PC-3 (cell line): ENCODE results near the gene MTHFD1. TPM values are rescaled to one million over a fixed set of nuclear protein-coding genes. Genes with fewer than 3 reads are reported as not detected.

ENCODE experiments used
- ATAC-seq: fragments of 200-7000 bp; cut with Tn5 transposase; 2 replicates; pipeline ENCODE4 v1.9.1; 2020; ENCODE audit warnings: mild to moderate bottlenecking, moderate library complexity
- BruUV-seq: library from RNA; stranded (reverse); fragments of 400-500 nt; replicated peaks from 2 replicates; lab custom pipeline; 2021; lab: Mats Ljungman, UMichigan
- CTCF ChIA-PET: fragments of 300-600 bp; sonication (Branson Sonifier 250); formaldehyde crosslinking; loops from one replicate; lab custom pipeline; 2022; ENCODE audit warnings: antibody characterized with exemption; lab: Charles Lee
- POLR2A ChIA-PET: fragments of 300-600 bp; sonication (Branson Sonifier 250); formaldehyde crosslinking; loops from one replicate; lab custom pipeline; 2022; ENCODE audit warnings: antibody characterized with exemption; ENCODE audit not compliant: unreplicated experiment; lab: Charles Lee
- DNase-seq: peaks from one replicate; pipeline ENCODE4 v3.0.0-alpha.2; 2015
- H2AFZ ChIP-seq: fragments of 300-600 bp; sonication (generic); 2 replicates; pipeline ENCODE4 v1.6.0; 2016; ENCODE audit warnings: antibody characterized with exemption, low read length
- H3F3A ChIP-seq: fragments of 300-600 bp; sonication (generic); one replicate; pipeline ENCODE4 v1.6.0; 2017; ENCODE audit warnings: antibody characterized with exemption, low read length, control low read depth, mild to moderate bottlenecking; ENCODE audit not compliant: unreplicated experiment
- H3K27ac ChIP-seq: fragments of 300-600 bp; sonication (generic); 2 replicates; pipeline ENCODE4 v1.5.1; 2016; ENCODE audit warnings: mild to moderate bottlenecking, low read length
- H3K27me3 ChIP-seq: fragments of 300-600 bp; sonication (generic); 2 replicates; pipeline ENCODE4 v1.6.1; 2016; ENCODE audit warnings: low read length, mixed read lengths
- H3K36me3 ChIP-seq: fragments of 300-600 bp; sonication (generic); 2 replicates; pipeline ENCODE4 v1.6.1; 2016; ENCODE audit warnings: low read depth, mixed run types, low read length, mixed read lengths
- H3K4me1 ChIP-seq: fragments of 300-600 bp; sonication (generic); 2 replicates; pipeline ENCODE4 v1.5.1; 2016; ENCODE audit warnings: low read length; ENCODE audit not compliant: insufficient read depth
- H3K4me2 ChIP-seq: fragments of 300-600 bp; sonication (generic); 2 replicates; pipeline ENCODE4 v1.6.0; 2016; ENCODE audit warnings: low read length
- H3K4me3 ChIP-seq: fragments of 300-600 bp; sonication (generic); 2 replicates; pipeline ENCODE4 v1.5.1; 2016; ENCODE audit warnings: mild to moderate bottlenecking, low read length, mixed read lengths
- H3K79me2 ChIP-seq: fragments of 300-600 bp; sonication (generic); 2 replicates; pipeline ENCODE4 v1.6.1; 2017; ENCODE audit warnings: low read length, mixed read lengths
- H3K9ac ChIP-seq: fragments of 300-600 bp; sonication (generic); 2 replicates; pipeline ENCODE4 v1.6.0; 2016; ENCODE audit warnings: mild to moderate bottlenecking, low read length
- H3K9me2 ChIP-seq: fragments of 300-600 bp; sonication (generic); replicated peaks from 2 replicates; pipeline ENCODE4 v1.6.1; 2016; ENCODE audit warnings: mixed run types, low read length, mixed read lengths
- H3K9me3 ChIP-seq: fragments of 300-600 bp; sonication (generic); 2 replicates; pipeline ENCODE4 v1.6.1; 2016; ENCODE audit warnings: low read length, mixed read lengths
- H4K20me1 ChIP-seq: fragments of 300-600 bp; sonication (generic); 2 replicates; pipeline ENCODE4 v1.6.1; 2016; ENCODE audit warnings: low read length, mixed read lengths
- CTCF ChIP-seq: fragments of 300-600 bp; sonication (generic); conservative IDR thresholded peaks from 2 replicates; pipeline ENCODE4 v1.5.1; 2017; ENCODE audit warnings: antibody characterized with exemption, low read depth, mild to moderate bottlenecking, low read length
- EZH2 ChIP-seq: fragments of 300-600 bp; sonication (generic); IDR thresholded peaks from one replicate; pipeline ENCODE4 v1.6.1; 2017; ENCODE audit warnings: antibody characterized with exemption, mild to moderate bottlenecking, low read length; ENCODE audit not compliant: unreplicated experiment
- EZH2phosphoT487 ChIP-seq: fragments of 300-600 bp; sonication (generic); IDR thresholded peaks from 2 replicates; pipeline ENCODE4 v1.6.1; 2018; ENCODE audit warnings: mild to moderate bottlenecking, antibody characterized with exemption, low read length, borderline replicate concordance
- intact Hi-C: fragments of 100-400 bp; cut with micrococcal nuclease; formaldehyde crosslinking; loops from 2 replicates; pipeline ENCODE4 v1.9.0; 2023
- total RNA-seq: library from RNA; depleted of rRNA; stranded (reverse); fragments of >200 nt; gene quantifications from 2 replicates; pipeline ENCODE4 v1.2.3, GENCODE V29; 2014

Gene MTHFD1
- total RNA-seq, 1 experiment from 2014 or later: 89.3 TPM

DNA sequence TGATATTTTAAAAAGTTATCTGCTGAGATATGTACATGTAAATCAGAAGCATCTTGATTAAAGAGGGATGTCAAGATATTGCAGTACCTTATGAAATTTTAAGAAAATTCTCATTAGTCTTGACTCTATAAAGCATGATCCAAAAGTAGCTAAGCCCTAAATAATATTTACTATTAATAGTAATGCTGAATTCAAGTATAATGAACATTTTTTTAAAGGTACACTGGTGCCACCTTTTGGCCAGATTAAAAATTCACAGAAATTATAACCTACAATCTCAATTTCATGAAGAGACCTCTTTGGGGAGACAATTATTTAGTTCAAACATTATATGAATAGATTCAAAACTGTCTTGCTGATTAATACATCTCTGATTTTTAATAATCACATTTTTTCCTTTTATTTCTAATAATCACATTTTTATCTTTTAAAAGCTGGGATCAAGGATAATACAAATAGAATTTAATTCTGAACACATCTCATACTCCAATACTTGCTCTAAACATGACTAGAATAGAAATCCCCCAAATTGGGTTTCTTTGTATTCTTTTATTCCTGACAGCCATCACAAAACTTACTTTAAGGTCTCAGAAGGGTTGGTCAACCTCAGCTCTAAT, 90.6 kb downstream of the MTHFD1 start:
- no peaks in the 10 kb centered on the region for H3K4me1 ChIP-seq
- no peaks in the 10 kb centered on the region for H4K20me1 ChIP-seq
- ChIA-PET POLR2A (interaction anchor here (0.8 kb wide), 1 partner anchor 322 kb away, joined by 4 read pairs; no protein-coding TSS in a partner anchor), CTCF (interaction anchor here (0.6 to 2.3 kb wide), 7 partner anchors 12 to 469 kb away, joined by 3 to 17 read pairs (median 4); no protein-coding TSS in a partner anchor)
- DNase-seq (peak; percentile 64), ATAC-seq (peak; percentile 60)
- no peaks in the 10 kb centered on the region for H3K27me3 ChIP-seq
- no peak overlapping the region for H3K27ac ChIP-seq
- H3F3A ChIP-seq: no peaks in the 10 kb centered on the region
- no peaks in the 10 kb centered on the region for H3K9me3 ChIP-seq
- TF ChIP-seq EZH2: no peak
- peak; percentile 73 for TF ChIP-seq CTCF
- no peaks in the 10 kb centered on the region for H3K9me2 ChIP-seq
- no peaks in the 10 kb centered on the region for H3K36me3 ChIP-seq
- BruUV-seq: no TSS peak
- no peak overlapping the region for H3K4me2 ChIP-seq
- H3K79me2 ChIP-seq: no peaks in the 10 kb centered on the region
- H2AFZ ChIP-seq: no peak overlapping the region
- intact Hi-C loops: loop anchor here (1.0 to 10.0 kb wide), 4 partner anchors 49 to 684 kb away; no protein-coding TSS in a partner anchor
- H3K9ac ChIP-seq: no peak overlapping the region
- no peak overlapping the region for H3K4me3 ChIP-seq

GRCh38 chr14:64488590-64489099, 100.5 kb downstream of the MTHFD1 start:
- H2AFZ ChIP-seq: no peak overlapping the region
- ChIA-PET POLR2A (no interaction called here), CTCF (no interaction called here)
- no peak for DNase-seq
- no peaks in the 10 kb centered on the region for H3K4me1 ChIP-seq
- peaks cover 18% of the 10 kb centered on the region for H3K36me3 ChIP-seq
- no peaks in the 10 kb centered on the region for H3K27me3 ChIP-seq
- intact Hi-C loops: no loop called here
- H3K79me2 ChIP-seq: no peaks in the 10 kb centered on the region
- no peaks in the 10 kb centered on the region for H3K9me2 ChIP-seq
- no peak overlapping the region for H3K27ac ChIP-seq
- no peak for ATAC-seq
- no peak overlapping the region for H3K9ac ChIP-seq
- no peaks in the 10 kb centered on the region for H4K20me1 ChIP-seq
- H3K9me3 ChIP-seq: no peaks in the 10 kb centered on the region
- H3K4me2 ChIP-seq: no peak overlapping the region
- H3K4me3 ChIP-seq: no peak overlapping the region
- no peaks in the 10 kb centered on the region for H3F3A ChIP-seq
- TF ChIP-seq EZH2: no peak
- TF ChIP-seq CTCF: no peak
- TF ChIP-seq EZH2phosphoT487: no peak
- BruUV-seq: no TSS peak

- no peaks in the 10 kb centered on the region for H3K9me2 ChIP-seq
- no peaks in the 10 kb centered on the region for H4K20me1 ChIP-seq
- H2AFZ ChIP-seq: no peak overlapping the region
- H3K36me3 ChIP-seq: peaks cover 22% of the 10 kb centered on the region
- no peaks in the 10 kb centered on the region for H3K9me3 ChIP-seq
- no peak overlapping the region for H3K4me2 ChIP-seq
- BruUV-seq: no TSS peak
- ChIA-PET POLR2A (no interaction called here), CTCF (no interaction called here)
- H3K9ac ChIP-seq: no peak overlapping the region
- TF ChIP-seq EZH2 (no peak), CTCF (no peak), EZH2phosphoT487 (no peak)
- H3F3A ChIP-seq: no peaks in the 10 kb centered on the region
- no peaks in the 10 kb centered on the region for H3K4me1 ChIP-seq
- no peak for ATAC-seq
- no peaks in the 10 kb centered on the region for H3K27me3 ChIP-seq
- no peak for DNase-seq
- no peak overlapping the region for H3K27ac ChIP-seq
- no peak overlapping the region for H3K4me3 ChIP-seq
- intact Hi-C loops: no loop called here
- H3K79me2 ChIP-seq: no peaks in the 10 kb centered on the region
These were observed 103.5 kb downstream of the MTHFD1 start for GRCh38 chr14:64491637-64492036.
